GM10266 (cell line): ENCODE measurements around the gene EIF4E2.
A peak's percentile ranks its signal among the peaks of the same experiment; 100 is the strongest.
"Not testable (repeated sequence)": the region's sequence is repeated elsewhere in the genome, so short reads cannot be mapped to it uniquely, and the experiment has no call there.

Experiments used
- DNase-seq: peaks from one replicate; pipeline ENCODE4 v3.0.0; 2012; ENCODE audit errors: extremely low spot score
- CTCF ChIP-seq: IDR thresholded peaks from 2 replicates; pipeline ENCODE4 v1.5.1; 2012; ENCODE audit warnings: mild to moderate bottlenecking, low read depth; ENCODE audit not compliant: control insufficient read depth, insufficient read depth; ENCODE audit errors: missing control alignments

The EIF4E2 gene

GRCh38 chr2:232551776-232552175 lies 1.3 kb downstream of the EIF4E2 start:
- TF ChIP-seq CTCF, result no peak
- DNase-seq, result no peak

- no peak for TF ChIP-seq CTCF
Measured at GRCh38 chr2:232556426-232556825, 5.9 kb downstream of the EIF4E2 start.

GRCh38 chr2:232562515-232563151 lies 12.1 kb downstream of the EIF4E2 start:
- peak; percentile 7 for TF ChIP-seq CTCF
- no peak for DNase-seq

More at GRCh38 chr2:232556426-232556825, 5.9 kb downstream of the EIF4E2 start:
- no peak for DNase-seq

GRCh38 chr2:232563580-232563979 lies 13.1 kb downstream of the EIF4E2 start:
- no peak for TF ChIP-seq CTCF
- DNase-seq, result no peak

GRCh38 chr2:232567721-232568120 lies 17.2 kb downstream of the EIF4E2 start:
- TF ChIP-seq CTCF, result no peak
- no peak for DNase-seq

GRCh38 chr2:232568161-232568560 lies 17.7 kb downstream of the EIF4E2 start:
- no peak for TF ChIP-seq CTCF
- DNase-seq, result no peak

GRCh38 chr2:232569541-232569940 lies 19.1 kb downstream of the EIF4E2 start:
- no peak for TF ChIP-seq CTCF
- no peak for DNase-seq

GRCh38 chr2:232570481-232570880 lies 20.0 kb downstream of the EIF4E2 start:
- DNase-seq, result not testable (repeated sequence)
